HG02884 (cell line): Measurements from ENCODE around the gene P2RX1.

ENCODE experiments used
- ATAC-seq: cut with Tn5 transposase; IDR thresholded peaks from one replicate; pipeline ENCODE4 v1.9.1; 2021; ENCODE audit warnings: mild to moderate bottlenecking, moderate library complexity; ENCODE audit not compliant: unreplicated experiment

Gene P2RX1

GRCh38 chr17:3925684-3926485 lies 9.6 kb upstream of the P2RX1 start:
- ATAC-seq, result no peak

- ATAC-seq, result no peak
Measured at GRCh38 chr17:3924512-3925350, 8.5 kb upstream of the P2RX1 start.

GRCh38 chr17:3923466-3924190 lies 7.4 kb upstream of the P2RX1 start:
- ATAC-seq, result no peak

- no peak for ATAC-seq
Measured at GRCh38 chr17:3922765-3923164, 6.5 kb upstream of the P2RX1 start.

GRCh38 chr17:3921502-3922319 lies 5.4 kb upstream of the P2RX1 start:
- no peak for ATAC-seq

GRCh38 chr17:3921006-3921405 lies 4.7 kb upstream of the P2RX1 start:
- ATAC-seq, result no peak

- ATAC-seq, result no peak
Measured at GRCh38 chr17:3919123-3919624, 2.9 kb upstream of the P2RX1 start.

GRCh38 chr17:3918372-3919122 lies 2.3 kb upstream of the P2RX1 start:
- no peak for ATAC-seq

GRCh38 chr17:3917391-3917931 lies 1.2 kb upstream of the P2RX1 start:
- no peak for ATAC-seq

- no peak for ATAC-seq
Measured at GRCh38 chr17:3916825-3917224, 560 bp upstream of the P2RX1 start.

- no peak for ATAC-seq
Measured at GRCh38 chr17:3915581-3915994, 677 bp downstream of the P2RX1 start.

- peak; percentile 39 for ATAC-seq
Measured at GRCh38 chr17:3914312-3914670, 2.0 kb downstream of the P2RX1 start.

- peak; percentile 51 for ATAC-seq
Measured at GRCh38 chr17:3913531-3914311, 2.5 kb downstream of the P2RX1 start.

GRCh38 chr17:3912827-3913226 lies 3.4 kb downstream of the P2RX1 start:
- ATAC-seq, result no peak

GRCh38 chr17:3911271-3912053 lies 4.8 kb downstream of the P2RX1 start:
- ATAC-seq, result peak; percentile 62

- no peak for ATAC-seq
Measured at GRCh38 chr17:3910420-3911270, 5.6 kb downstream of the P2RX1 start.

- no peak for ATAC-seq
Measured at GRCh38 chr17:3909257-3909656, 7.0 kb downstream of the P2RX1 start.
